A549 (cell line): ENCODE results near the gene HOOK2.

Experiments
- CBX8 ChIP-seq: fragments of 200-600 bp; sonication (generic); IDR thresholded peaks from 2 replicates; pipeline ENCODE4 v1.6.1; 2016
- CHD2 ChIP-seq: fragments of 150-350 bp; IDR thresholded peaks from 2 replicates; pipeline ENCODE4 v1.6.1; 2014; ENCODE audit warnings: low read length; ENCODE audit not compliant: partially characterized antibody
- CTCF ChIP-seq: fragments of >200 bp; sonication (Bioruptor Twin); formaldehyde crosslinking; IDR thresholded peaks from 3 replicates; pipeline ENCODE4 v1.5.1; 2016
- EHMT2 ChIP-seq: fragments of 200-600 bp; sonication (generic); IDR thresholded peaks from 2 replicates; pipeline ENCODE4 v1.6.1; 2016; ENCODE audit warnings: antibody characterized with exemption, low read depth, mild to moderate bottlenecking, moderate library complexity
- MAX ChIP-seq: IDR thresholded peaks from 2 replicates; pipeline ENCODE4 v1.6.1; 2012
- MAZ ChIP-seq: fragments of 150-350 bp; IDR thresholded peaks from 2 replicates; pipeline ENCODE4 v1.6.1; 2014; ENCODE audit warnings: antibody characterized with exemption, low read depth, low read length, borderline replicate concordance
- POLR2A ChIP-seq: IDR thresholded peaks from 2 replicates; pipeline ENCODE4 v1.6.1; 2012; ENCODE audit warnings: mild to moderate bottlenecking, low read length
- RAD21 ChIP-seq, 2 experiments: fragments of >200 bp in 1 of 2; sonication (Bioruptor Twin) in 1 of 2; formaldehyde crosslinking in 1 of 2; IDR thresholded peaks in 1 of 2; conservative IDR thresholded peaks in 1 of 2; 2 replicates in 1 of 2; 3 replicates in 1 of 2; pipeline ENCODE4 v1.6.1; 2012 to 2018; ENCODE audit warnings: inconsistent platforms in 1 of 2
- RARB ChIP-seq: fragments of 250-450 bp; sonication (Bioruptor Pico); IDR thresholded peaks from 2 replicates; pipeline ENCODE4 v1.8.0; 2021; ENCODE audit warnings: mild to moderate bottlenecking, moderate library complexity
- RCOR1 ChIP-seq: fragments of 150-350 bp; IDR thresholded peaks from 2 replicates; pipeline ENCODE4 v1.6.1; 2014; ENCODE audit warnings: antibody characterized with exemption, low read length, low read depth
- REST ChIP-seq: fragments of 200-600 bp; sonication (generic); IDR thresholded peaks from 2 replicates; pipeline ENCODE4 v1.6.1; 2016; ENCODE audit warnings: antibody characterized with exemption, mild to moderate bottlenecking, moderate library complexity
- USF2 ChIP-seq: fragments of 450-650 bp; IDR thresholded peaks from 2 replicates; pipeline ENCODE4 v1.6.1; 2014; ENCODE audit warnings: antibody characterized with exemption

- no peak for TF ChIP-seq CHD2
- TF ChIP-seq CTCF: no peak
- TF ChIP-seq RARB (CRISPR knock-in tag): no peak
- TF ChIP-seq RCOR1: no peak
- TF ChIP-seq MAZ: no peak
- no peak for TF ChIP-seq POLR2A
- TF ChIP-seq RAD21 (conservative IDR thresholded peaks at IDR 0.05 in 1 of 2, IDR thresholded peaks at IDR 0.05 in 1 of 2): no peak
- no peak for TF ChIP-seq MAX
- no peak for TF ChIP-seq USF2
- TF ChIP-seq REST: no peak
- no peak for TF ChIP-seq EHMT2
- TF ChIP-seq CBX8: no peak
Measured at GRCh38 chr19:12770922-12771321, 4.4 kb downstream of the HOOK2 start.
